Nephron (organoid): Measurements from ENCODE around the gene PRKG1.
A peak's percentile ranks its signal among the peaks of the same experiment; 100 is the strongest.

Experiments used
- H3K27ac Mint-ChIP-seq, 3 experiments: 2 replicates each; pipeline ENCODE4 v1.8.0; 2020; ENCODE audit warnings: mixed read lengths in 3 of 3, mild to moderate bottlenecking in 2 of 3, moderate library complexity in 1 of 3
- H3K27me3 Mint-ChIP-seq: 2 replicates; pipeline ENCODE4 v1.8.0; 2021; ENCODE audit warnings: low read depth, mild to moderate bottlenecking, moderate library complexity, mixed read lengths
- H3K36me3 Mint-ChIP-seq: 2 replicates; pipeline ENCODE4 v1.8.0; 2020; ENCODE audit warnings: low read depth, mixed read lengths
- H3K4me1 Mint-ChIP-seq: 2 replicates; pipeline ENCODE4 v1.8.0; 2020; ENCODE audit warnings: mixed read lengths
- H3K4me3 Mint-ChIP-seq, 3 experiments: 2 replicates each; pipeline ENCODE4 v1.8.0; 2020; ENCODE audit warnings: mild to moderate bottlenecking in 3 of 3, mixed read lengths in 3 of 3, moderate library complexity in 2 of 3
- H3K9me3 Mint-ChIP-seq: 2 replicates; pipeline ENCODE4 v1.8.0; 2020; ENCODE audit warnings: mixed read lengths
- CTCF ChIP-seq, 3 experiments: fragments of 200-600 bp; sonication (generic); IDR thresholded peaks; one replicate each; pipeline ENCODE4 v1.5.0; 2021; ENCODE audit warnings: antibody characterized with exemption in 3 of 3; ENCODE audit not compliant: unreplicated experiment in 3 of 3

Gene PRKG1

GRCh38 chr10:51076299-51076841 is 2.1 kb downstream of the PRKG1 start:
- peaks cover 52% of the 10 kb centered on the region for H3K4me1 Mint-ChIP-seq
- peak overlapping the region; percentile 64 to 96 (median 95) for H3K4me3 Mint-ChIP-seq
- TF ChIP-seq CTCF (IDR thresholded peaks at IDR 0.05; ENCODE audit: unreplicated experiment in 3 of 3): no peak
- no peaks in the 10 kb centered on the region for H3K9me3 Mint-ChIP-seq
- no peaks in the 10 kb centered on the region for H3K27me3 Mint-ChIP-seq
- H3K27ac Mint-ChIP-seq: peak overlapping the region; percentile 39 to 92 (median 49)
- no peaks in the 10 kb centered on the region for H3K36me3 Mint-ChIP-seq

GRCh38 chr10:51077074-51077473 is 2.8 kb downstream of the PRKG1 start:
- H3K36me3 Mint-ChIP-seq: no peaks in the 10 kb centered on the region
- peaks cover 52% of the 10 kb centered on the region for H3K4me1 Mint-ChIP-seq
- peak overlapping the region in 2 of 3 experiments; percentile 24 to 67 for H3K4me3 Mint-ChIP-seq
- TF ChIP-seq CTCF (IDR thresholded peaks at IDR 0.05; ENCODE audit: unreplicated experiment in 3 of 3): no peak
- H3K27me3 Mint-ChIP-seq: no peaks in the 10 kb centered on the region
- peak overlapping the region in 2 of 3 experiments; percentile 24 to 58 for H3K27ac Mint-ChIP-seq
- no peaks in the 10 kb centered on the region for H3K9me3 Mint-ChIP-seq

- TF ChIP-seq CTCF (IDR thresholded peaks at IDR 0.05; ENCODE audit: unreplicated experiment in 3 of 3): no peak
- Mint-ChIP-seq H3K36me3 (no peaks in the 10 kb centered on the region), H3K27me3 (no peaks in the 10 kb centered on the region), H3K27ac (peak overlapping the region in 1 of 3 experiments; percentile 58), H3K9me3 (no peaks in the 10 kb centered on the region), H3K4me3 (peak overlapping the region in 2 of 3 experiments; percentile 24 to 67), H3K4me1 (peaks cover 52% of the 10 kb centered on the region)
These were observed 3.2 kb downstream of the PRKG1 start for GRCh38 chr10:51077507-51077906.

- H3K4me1 Mint-ChIP-seq: peaks cover 58% of the 10 kb centered on the region
- H3K4me3 Mint-ChIP-seq: peak overlapping the region in 1 of 3 experiments; percentile 1
- H3K27me3 Mint-ChIP-seq: no peaks in the 10 kb centered on the region
- no peaks in the 10 kb centered on the region for H3K9me3 Mint-ChIP-seq
- H3K36me3 Mint-ChIP-seq: no peaks in the 10 kb centered on the region
- TF ChIP-seq CTCF (IDR thresholded peaks at IDR 0.05; ENCODE audit: unreplicated experiment in 3 of 3): no peak
- H3K27ac Mint-ChIP-seq: peak overlapping the region; percentile 13 to 30 (median 13)
These were observed 5.0 kb downstream of the PRKG1 start for GRCh38 chr10:51079331-51079730.

- peaks cover 61% of the 10 kb centered on the region for H3K4me1 Mint-ChIP-seq
- peak overlapping the region; percentile 13 to 30 (median 13) for H3K27ac Mint-ChIP-seq
- no peaks in the 10 kb centered on the region for H3K36me3 Mint-ChIP-seq
- H3K9me3 Mint-ChIP-seq: no peaks in the 10 kb centered on the region
- no peak overlapping the region for H3K4me3 Mint-ChIP-seq
- no peaks in the 10 kb centered on the region for H3K27me3 Mint-ChIP-seq
- TF ChIP-seq CTCF (IDR thresholded peaks at IDR 0.05; ENCODE audit: unreplicated experiment in 3 of 3): no peak
These were observed 5.5 kb downstream of the PRKG1 start for GRCh38 chr10:51079766-51080165.
